ENCODE results near the gene PCP2.

PCP2 gene

DNA sequence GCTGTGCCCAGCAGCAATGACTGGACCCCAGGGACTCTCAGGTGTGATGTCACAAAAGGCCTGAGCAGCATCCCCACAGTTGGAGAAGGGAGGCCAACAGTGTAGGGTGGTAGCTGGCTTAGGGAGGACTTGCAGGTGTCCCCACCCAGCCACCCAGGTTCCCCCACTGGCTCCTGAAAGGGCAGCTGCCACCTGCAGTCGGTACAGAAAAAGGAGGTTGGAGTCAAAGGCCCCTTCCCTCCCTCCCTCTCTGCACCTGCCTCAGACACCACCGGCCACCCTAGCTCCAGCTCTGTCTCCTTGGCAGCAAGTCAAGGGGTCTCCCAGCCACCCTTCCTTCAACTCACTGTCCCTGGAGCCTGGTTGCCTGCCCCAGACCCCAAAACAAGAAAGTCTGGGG, at the start of gene PCP2:
Gene PCP2, minus strand, starts transcription at position 22 of the 400 bp plus-strand sequence. CDS start 262 bp downstream, outside the sequence.
- DNase-seq (ENCODE audit: low spot score): no peak

DNA sequence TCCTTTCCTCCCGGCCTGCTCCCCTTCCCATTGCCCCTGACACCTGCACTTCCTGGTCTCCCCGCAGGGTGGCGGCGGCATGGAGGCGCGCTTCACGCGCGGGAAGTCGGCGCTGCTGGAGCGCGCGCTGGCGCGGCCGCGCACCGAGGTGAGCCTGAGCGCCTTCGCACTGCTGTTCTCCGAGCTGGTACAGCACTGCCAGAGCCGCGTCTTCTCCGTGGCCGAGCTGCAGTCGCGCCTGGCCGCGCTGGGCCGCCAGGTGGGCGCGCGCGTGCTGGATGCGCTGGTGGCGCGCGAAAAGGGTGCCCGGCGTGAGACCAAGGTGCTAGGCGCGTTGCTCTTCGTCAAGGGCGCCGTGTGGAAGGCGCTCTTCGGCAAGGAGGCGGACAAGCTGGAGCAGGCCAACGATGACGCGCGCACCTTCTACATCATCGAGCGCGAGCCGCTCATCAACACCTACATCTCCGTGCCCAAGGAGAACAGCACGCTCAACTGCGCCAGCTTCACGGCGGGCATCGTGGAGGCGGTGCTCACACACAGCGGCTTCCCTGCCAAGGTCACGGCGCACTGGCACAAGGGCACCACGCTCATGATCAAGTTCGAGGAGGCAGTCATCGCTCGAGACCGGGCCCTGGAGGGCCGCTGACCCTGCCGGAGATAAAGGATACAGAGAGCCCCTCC, 48.8 kb upstream of the PCP2 start:
- no peak for DNase-seq (ENCODE audit: low spot score)

DNA sequence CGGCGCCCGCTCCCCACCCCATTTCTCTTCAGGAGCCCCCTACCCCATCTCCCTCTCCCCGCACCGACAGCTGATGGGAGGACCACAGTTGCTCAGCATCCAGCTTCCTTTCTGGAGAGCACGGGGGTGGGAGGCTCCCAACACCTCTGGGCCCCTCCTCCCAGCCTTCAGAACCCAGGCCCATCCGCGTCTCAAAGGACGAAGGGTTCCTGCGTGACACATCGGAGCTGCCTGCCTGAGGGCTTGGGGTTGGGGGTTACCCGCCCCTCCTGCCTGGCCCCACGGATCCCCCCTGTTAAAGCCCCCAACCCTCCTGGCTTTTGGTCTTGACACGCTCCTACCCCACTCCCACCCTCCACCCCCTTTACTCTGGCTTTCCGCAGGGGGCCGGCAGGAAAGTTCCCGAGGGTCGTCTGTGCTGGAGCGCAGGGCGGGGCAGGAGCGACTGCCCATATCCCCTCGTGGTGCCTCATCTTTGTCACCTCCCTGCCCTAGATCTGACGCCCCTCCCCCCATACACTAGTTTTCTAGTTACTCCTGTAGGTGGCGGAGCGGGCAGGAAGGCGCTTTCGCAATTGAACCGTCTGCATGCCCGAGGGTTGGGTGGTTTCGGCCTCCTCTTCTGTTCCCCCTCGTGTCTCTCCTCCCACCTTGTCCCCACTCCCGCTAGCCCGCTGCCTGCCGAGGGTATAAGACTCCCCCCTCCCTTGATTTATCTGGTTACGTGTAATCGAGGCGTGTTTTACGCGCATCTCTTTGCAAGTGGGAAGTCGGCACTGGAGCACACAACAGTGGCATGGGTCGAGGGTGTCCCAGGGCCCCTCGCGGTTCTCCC, 48.0 kb upstream of the PCP2 start:
- peak; percentile 49 for DNase-seq (ENCODE audit: low spot score)

DNA sequence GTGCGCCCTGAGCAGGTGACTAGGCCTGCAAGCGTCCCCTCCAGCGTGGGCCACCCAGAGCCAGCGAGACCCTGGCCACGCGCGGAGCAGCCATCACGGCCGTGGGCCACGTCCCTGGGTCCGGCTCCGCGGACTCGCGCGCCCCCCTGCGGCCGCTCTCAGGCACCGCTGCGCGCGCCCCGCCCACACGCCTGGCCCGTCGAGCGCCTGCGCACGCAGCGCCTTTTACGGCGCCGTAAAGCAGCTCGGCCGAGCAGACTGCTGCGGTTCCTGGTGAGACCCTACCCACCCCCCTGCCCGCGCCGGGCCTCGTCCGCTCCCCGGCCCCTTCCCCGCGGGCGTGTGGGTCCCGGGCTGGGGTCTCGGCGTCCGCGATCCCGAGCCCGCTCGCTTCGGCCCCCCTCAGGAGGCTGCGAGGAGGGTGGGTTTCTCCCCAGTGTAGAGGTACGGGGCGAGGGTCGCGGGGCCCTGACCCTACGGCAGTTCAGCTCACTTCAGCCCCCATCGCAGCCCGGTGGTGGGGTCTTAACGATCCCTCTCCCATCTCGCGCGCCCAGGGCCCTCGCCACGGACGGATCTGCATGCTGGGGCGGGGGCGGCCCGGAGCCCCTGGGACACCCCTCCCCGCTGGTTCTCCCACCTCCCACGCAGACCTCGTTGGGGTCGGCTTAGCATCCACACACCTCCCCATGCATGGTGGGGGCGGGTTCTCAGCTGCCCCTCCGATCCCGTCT, 47.3 kb upstream of the PCP2 start, which contains the start of gene TRAPPC5:
Gene TRAPPC5, plus strand, starts transcription at position 228 of the 734 bp plus-strand sequence. CDS start 1,421 bp downstream, outside the sequence.
- DNase-seq (ENCODE audit: low spot score): peak; percentile 80

DNA sequence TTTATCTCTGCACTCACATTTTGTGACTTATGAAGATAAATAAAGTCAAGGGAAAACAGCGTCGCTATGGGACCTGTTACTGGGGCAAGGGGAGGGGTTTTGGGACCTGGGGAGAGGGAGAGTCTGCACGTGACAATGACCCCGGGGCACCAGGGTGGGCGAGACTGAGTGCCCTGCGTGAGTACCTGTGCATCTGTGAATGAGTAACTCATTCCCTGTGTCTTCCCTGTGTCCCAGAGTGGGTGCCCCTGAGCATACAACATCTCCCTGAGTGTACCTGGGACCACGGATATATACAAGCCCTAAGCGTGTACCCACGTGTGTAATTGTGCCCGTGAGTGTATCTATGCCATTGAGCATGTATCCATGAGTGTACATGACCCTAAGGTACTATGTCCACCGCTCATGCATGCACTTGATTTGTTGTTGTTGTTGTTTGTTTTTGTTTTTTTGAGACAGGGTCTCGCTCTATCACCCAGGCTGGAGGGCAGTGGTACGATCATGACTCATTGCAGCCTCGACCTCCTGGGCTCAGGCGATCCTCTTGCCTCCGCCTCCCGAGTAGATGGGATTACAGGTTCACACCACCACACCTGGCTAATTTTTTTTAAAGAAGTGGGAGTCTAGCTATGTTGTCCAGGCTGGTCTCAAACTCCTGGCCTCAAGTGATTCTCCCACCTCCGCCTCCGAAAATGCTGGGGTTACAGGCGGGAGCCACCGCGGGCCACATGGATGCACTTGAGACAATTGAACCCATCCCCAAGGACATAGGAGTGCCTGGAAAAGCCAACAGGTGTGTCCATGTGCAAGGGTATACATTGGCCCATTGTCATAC, 46.5 kb upstream of the PCP2 start:
- DNase-seq (ENCODE audit: low spot score): no peak

DNA sequence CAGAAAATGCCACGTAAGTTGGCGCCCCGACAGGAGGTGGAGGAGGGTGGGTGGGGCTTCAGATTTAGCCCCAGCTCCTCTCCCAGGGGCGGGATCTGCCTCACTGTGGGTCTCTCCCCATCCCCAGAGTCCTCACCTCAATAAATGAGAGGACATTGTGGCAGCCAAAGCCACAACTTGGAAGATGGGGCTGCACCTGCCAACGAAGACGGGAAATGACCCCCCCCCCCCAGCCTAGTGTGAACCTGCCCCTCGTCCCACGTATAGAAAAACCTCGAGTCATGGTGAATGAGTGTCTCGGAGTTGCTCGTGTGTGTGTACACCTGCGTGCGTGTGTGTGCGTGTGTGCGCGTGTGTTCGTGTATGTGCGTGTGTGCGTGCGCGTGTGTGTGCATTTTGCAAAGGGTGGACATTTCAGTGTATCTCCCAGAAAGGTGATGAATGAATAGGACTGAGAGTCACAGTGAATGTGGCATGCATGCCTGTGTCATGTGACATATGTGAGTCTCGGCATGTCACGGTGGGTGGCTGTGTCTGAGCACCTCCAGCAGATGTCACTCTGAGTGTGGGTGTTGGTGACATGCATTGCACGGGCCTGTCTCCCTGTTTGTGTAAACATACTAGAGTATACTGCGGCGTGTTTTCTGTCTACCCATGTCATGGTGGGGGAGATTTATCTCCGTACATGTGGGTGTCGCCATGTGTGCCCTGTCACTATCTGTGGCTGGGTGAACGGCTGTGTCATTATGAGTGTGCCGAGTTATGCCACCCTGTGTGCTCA, 45.6 kb upstream of the PCP2 start:
- DNase-seq (ENCODE audit: low spot score): no peak

DNA sequence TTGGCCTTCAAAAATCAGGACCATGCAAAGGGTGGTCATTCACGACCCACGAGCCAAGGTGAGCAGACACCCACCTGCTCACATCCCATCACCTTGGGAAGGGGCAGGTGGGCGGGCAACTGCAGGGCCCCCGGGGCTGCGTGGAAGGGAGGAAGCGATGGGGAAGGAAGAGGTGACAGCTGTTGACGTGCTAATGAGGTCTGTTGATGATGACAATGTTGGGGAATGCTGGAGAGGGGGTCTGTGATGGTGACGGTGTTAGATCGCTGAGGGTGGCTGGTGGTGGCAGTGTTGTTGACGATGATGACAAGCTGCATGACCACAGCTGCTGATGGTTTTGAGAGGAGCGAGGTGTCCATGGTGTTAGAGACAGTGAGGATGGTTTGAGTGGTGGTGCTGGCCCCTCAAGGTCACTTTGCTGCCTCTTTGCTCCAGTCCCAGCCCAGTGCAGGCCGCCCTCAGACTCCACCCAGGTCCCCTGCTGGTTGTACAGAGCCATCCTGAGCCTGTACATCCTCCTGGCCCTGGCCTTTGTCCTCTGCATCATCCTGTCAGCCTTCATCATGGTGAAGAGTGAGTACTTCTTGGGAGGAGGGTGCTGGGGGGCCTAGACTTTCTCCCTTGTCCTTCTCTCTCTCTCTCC, 44.3 kb upstream of the PCP2 start:
- no peak for DNase-seq (ENCODE audit: low spot score)

DNA sequence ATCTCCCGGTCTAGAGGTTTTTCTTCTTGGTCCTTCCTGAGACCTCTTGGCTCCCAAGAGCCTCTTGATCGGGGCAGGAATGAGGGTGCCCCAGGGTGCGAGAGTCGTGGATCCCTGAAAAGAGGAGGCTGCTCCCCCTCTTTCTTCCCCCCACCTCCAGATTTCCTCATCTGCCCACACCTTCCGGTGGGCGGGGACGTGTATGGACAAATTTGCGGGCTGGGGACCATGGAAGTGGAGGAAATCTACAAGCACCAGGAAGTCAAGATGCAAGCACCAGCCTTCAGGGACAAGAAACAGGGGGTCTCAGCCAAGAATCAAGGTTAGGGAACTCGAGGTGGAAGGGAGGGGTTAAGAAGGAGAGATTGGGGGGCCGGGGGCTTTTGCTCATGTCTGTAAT, 43.3 kb upstream of the PCP2 start, which contains the start of gene MCEMP1:
Gene MCEMP1, plus strand, starts transcription at position 237 of the 400 bp plus-strand sequence. Its CDS starts 31 bp downstream, at position 268.
- DNase-seq (ENCODE audit: low spot score): no peak

DNA sequence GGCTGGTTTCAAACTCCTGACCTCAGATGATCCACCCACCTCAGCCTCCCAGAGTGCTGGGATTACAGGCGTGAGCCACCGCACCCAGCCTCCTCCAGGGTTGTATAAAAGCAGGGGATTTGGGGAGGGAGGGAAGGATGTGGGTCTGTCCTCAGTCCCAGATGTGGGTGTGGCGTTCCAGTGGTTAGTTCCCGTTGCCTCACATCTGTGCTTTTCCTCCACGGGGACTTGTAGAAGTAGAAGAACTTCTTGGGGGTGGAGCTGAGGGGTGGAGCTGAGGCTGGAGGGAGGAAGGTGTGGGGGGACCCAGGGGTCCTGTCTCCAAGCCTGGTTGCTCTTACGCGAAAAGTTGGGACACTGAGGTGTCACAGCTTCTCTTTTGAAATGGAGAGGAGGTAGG, 42.9 kb upstream of the PCP2 start:
- no peak for DNase-seq (ENCODE audit: low spot score)

DNA sequence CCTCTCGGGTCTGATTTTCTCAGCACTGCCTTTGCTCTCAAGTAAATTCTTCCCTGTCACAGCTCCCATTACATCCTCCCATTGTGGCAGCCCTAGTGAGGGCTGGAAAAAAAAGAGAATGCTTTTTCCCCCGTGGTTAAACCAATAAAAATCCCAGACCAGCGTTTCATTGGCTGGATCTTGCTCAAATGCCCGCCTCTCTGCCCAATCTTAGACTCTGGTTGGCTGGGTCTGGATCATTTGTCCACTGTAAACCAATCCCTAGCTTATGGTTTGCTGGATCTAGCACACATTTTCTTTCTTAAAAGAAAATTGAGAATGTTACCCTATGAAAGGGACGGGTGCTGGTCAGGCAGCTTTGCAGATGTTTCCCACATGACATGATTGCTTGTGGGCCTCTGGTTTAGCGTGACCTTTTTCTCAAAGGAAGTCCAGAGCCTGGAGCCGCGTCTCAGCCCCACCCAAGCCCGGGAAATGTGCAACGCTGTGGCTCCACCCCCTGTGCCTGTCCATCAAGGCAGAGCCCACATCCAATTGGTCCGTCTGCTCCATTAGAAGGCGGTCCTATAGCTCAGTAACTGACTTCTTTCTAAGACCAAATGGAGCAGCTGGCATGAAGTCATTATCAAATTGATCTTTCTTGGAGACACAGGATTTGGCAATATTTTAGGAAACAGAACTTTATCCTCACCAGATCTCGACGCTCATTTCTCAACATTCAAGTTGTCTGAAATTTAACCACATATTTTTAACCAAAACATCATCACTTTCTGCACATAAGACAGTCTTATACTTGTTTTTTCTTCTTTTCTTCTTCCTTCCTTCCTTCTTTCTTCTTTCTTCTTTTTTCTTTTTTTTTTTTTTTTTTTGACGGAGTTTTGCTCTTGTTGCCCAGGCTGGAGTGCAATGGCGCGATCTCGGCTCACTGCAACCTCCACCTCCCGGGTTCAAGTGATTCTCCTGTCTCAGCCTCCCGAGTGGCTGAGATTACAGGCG, 40.8 kb upstream of the PCP2 start:
- DNase-seq (ENCODE audit: low spot score): peak; percentile 86

DNA sequence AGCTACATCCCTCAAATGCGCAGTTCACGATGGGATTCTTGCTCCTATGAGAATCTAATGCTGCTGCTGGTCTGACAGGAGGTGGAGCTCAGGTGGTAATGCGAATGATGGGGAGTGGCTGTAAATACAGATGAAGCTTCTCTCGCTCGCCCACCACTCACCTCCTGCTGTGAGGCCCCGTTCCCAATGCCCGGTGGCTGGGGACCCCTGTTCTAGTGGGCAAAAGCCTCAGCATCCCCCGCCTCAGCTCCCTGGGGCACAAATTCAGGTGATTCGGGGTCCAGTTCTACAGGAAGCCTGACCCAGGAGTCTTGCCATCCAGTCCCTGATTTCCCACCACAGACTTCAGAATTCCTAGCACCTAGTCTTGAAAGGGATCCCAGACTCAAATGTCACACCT, 39.0 kb upstream of the PCP2 start:
- no peak for DNase-seq (ENCODE audit: low spot score)

DNA sequence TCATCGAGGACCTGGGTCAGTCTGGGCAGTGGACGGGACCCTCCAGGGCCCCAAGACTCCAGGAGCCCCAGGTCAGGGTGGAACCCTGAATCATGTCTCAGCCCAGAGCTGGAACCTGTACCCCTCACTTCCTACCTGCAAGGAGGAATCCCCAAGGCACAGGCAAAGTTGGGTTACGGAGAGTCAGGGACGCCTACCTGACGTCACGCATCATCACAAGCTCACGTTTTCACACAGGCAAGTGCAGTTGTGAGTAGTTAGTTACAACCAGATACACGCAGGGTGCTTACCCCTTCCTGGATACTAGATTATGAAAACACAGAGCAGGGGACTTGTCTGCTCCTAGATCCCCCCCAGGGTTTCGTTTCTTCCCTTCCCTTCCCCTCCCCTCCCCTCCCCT, 37.3 kb upstream of the PCP2 start:
- no peak for DNase-seq (ENCODE audit: low spot score)

DNA sequence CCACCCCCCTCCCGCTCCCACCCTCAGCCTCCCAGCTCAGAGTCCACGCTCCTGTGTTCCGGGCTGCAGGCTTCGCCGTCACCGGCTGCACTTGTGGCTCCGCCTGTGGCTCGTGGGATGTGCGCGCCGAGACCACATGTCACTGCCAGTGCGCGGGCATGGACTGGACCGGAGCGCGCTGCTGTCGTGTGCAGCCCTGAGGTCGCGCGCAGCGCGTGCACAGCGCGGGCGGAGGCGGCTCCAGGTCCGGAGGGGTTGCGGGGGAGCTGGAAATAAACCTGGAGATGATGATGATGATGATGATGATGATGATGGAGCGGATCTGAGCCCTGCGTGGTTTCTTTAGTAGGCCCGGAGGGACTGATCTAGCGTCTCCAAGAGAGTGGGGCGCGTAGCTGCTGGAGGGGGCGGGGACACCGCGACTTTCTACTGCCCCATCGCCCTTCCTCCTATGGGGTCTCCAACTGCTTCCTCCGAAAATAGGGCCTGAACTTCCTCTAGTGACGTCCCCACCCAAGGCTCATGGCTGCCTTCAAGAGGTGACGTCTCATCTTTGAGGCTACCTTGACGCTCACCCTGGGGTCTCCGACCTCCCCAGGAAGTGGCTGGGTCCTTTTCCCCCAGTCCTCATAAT, 36.7 kb upstream of the PCP2 start:
- DNase-seq (ENCODE audit: low spot score): no peak

DNA sequence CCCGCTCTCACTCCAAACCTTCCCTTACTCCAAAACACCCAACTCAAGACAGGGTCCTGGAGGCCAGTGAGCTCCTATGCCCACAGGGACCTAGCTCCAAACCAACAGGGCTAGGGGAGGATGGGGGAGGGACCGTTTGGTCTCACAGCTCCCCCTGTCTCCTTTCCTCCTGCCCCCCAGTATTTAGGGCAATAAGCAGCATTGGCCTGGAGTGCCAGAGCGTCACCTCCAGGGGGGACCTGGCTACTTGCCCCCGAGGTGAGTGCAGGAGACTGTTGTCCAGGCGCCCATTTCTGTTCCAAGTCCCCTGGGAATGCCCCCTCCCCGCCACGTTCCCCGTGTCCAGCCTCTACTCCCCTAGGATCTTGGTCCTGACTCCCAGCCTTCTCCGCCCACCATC, 36.1 kb upstream of the PCP2 start:
- no peak for DNase-seq (ENCODE audit: low spot score)

DNA sequence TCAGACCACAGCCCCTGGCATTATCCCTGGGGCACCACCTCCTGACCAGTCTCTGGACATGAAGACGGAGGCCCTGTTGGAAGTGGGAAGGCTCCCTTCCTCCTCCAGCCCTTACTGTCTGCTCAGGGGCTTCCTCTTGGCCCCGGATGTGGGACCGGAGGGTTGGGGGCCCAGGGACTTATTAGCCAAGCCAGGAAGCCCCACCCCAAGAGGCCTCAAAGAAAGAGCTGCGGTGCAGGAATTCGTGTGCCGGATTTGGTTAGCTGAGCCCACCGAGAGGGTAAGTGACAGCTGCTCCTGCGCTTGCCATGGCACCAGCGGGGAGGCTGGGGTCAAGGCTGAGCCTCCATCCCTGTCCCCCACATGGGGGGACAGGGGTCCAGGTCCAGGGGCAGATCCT, 35.3 kb upstream of the PCP2 start, which contains the start of gene RETN:
Gene RETN, plus strand, starts transcription at position 208 of the 400 bp plus-strand sequence. CDS start 278 bp downstream, outside the sequence.
- DNase-seq (ENCODE audit: low spot score): no peak

DNA sequence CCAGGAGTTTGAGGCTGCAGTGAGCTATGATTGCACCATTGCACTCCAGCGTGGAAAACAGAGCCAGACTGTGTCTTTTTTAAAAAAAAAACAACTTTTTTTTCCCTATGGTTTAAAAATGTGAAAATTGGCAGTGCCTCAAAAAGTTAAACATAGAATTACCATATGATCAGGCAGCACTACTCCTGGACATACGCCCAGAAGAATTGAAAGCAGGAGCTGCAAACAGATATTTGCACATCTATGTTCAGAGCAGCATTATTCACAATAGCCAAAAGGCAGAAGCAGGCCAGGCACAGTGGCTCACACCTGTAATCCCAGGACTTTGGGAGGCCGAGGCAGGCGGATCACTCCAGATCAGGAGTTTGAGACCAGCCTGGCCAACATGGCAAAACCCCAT, 31.6 kb upstream of the PCP2 start:
- DNase-seq (ENCODE audit: low spot score): no peak

DNA sequence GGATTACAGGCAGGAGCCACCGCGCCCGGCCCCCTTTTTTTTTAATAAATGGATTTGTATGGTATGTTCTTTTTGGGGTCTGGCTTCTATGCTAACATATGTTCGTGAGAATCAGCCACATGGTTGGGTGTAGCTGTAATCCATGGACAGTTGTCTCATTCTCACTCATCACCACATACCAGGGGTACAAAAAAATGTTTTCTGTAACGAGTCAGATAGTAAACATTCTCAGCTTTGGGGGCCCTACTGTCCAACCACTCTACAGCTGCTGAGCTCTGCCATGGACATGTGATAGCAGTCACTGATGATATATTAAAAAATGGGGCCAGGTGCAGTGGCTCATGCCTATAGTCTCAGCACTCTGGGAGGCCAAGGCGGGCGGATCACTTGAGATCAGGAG, 30.2 kb upstream of the PCP2 start:
- no peak for DNase-seq (ENCODE audit: low spot score)

DNA sequence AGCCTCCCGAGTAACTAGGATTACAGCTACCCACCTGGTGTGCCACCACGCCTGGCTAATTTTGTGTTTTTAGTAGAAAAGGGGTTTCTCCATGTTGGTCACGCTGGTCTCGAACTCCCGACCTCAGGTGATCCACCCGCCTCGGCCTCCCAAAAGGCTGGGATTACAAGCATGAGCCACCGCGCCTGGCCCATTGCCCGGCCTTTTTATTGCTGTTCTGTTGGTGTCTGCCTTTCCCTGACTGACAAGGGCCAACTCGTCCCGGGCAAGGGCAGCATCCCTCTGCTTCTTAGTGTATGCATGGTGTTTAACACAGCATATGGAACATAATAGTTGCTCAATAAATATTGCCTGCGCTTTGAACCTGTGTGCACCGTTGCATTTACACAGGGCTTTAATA, 29.1 kb upstream of the PCP2 start:
- no peak for DNase-seq (ENCODE audit: low spot score)

Data from RKO (cell line).